Measurements from ENCODE around the gene MAP1B. TPM values are rescaled to one million over a fixed set of nuclear protein-coding genes. Genes with fewer than 3 reads are reported as not detected.

MAP1B gene
- total RNA-seq, 1 donor from 2014 or later, result 20.5 TPM

- no peaks in the 10 kb centered on the region for H3K9me3 ChIP-seq
- ATAC-seq (no peak), DNase-seq (no peak)
- TF ChIP-seq, protein P1, sequence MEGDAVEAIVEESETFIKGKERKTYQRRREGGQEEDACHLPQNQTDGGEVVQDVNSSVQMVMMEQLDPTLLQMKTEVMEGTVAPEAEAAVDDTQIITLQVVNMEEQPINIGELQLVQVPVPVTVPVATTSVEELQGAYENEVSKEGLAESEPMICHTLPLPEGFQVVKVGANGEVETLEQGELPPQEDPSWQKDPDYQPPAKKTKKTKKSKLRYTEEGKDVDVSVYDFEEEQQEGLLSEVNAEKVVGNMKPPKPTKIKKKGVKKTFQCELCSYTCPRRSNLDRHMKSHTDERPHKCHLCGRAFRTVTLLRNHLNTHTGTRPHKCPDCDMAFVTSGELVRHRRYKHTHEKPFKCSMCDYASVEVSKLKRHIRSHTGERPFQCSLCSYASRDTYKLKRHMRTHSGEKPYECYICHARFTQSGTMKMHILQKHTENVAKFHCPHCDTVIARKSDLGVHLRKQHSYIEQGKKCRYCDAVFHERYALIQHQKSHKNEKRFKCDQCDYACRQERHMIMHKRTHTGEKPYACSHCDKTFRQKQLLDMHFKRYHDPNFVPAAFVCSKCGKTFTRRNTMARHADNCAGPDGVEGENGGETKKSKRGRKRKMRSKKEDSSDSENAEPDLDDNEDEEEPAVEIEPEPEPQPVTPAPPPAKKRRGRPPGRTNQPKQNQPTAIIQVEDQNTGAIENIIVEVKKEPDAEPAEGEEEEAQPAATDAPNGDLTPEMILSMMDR (IDR thresholded peaks at IDR 0.05), result no peak
- H3K27ac ChIP-seq, result no peak overlapping the region
- peaks cover 30% of the 10 kb centered on the region for H3K27me3 ChIP-seq
- peaks cover 6% of the 10 kb centered on the region for H3K4me1 ChIP-seq
- no peaks in the 10 kb centered on the region for H3K36me3 ChIP-seq
- peak overlapping the region; percentile 57 for H3K4me3 ChIP-seq
- intact Hi-C loops (cut with DNase I), result no loop called here
These were observed 1.8 kb downstream of the MAP1B start for GRCh38 chr5:72109062-72109411.

DNA sequence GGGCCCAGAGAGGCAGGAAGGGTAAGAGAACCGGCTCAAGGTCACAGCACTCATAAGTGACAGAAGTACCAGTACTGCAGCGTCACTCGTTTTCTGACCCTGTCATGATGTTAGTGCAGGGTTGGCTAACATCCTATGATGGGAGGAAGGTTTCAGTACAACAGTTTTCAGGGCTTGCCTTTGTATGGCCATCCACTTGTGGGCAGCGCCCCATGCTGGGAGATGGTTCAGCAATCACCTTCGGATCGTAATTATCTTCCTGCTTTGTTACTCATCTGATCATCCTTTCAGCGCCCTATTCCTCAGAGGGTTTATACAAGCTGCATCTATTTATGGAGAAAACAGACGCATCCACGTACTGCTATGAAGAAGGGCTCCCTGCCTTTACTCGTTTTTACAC lies 2.4 kb downstream of the MAP1B start:
- H3K27ac ChIP-seq, result no peak overlapping the region
- H3K27me3 ChIP-seq, result peaks cover 30% of the 10 kb centered on the region
- H3K4me1 ChIP-seq, result peaks cover 6% of the 10 kb centered on the region
- ATAC-seq (no peak), DNase-seq (no peak)
- TF ChIP-seq, protein P1 (IDR thresholded peaks at IDR 0.05), result no peak
- H3K4me3 ChIP-seq, result peak overlapping the region; percentile 57
- intact Hi-C loops (cut with DNase I), result no loop called here
- H3K9me3 ChIP-seq, result no peaks in the 10 kb centered on the region
- no peaks in the 10 kb centered on the region for H3K36me3 ChIP-seq

- TF ChIP-seq, protein P1 (IDR thresholded peaks at IDR 0.05), result no peak
- Histone ChIP-seq H3K36me3 (no peaks in the 10 kb centered on the region), H3K27ac (no peak overlapping the region), H3K27me3 (peaks cover 30% of the 10 kb centered on the region), H3K9me3 (no peaks in the 10 kb centered on the region), H3K4me3 (no peak overlapping the region), H3K4me1 (peaks cover 6% of the 10 kb centered on the region)
- ATAC-seq (no peak), DNase-seq (no peak)
- intact Hi-C loops (cut with DNase I), result no loop called here
These were observed 3.2 kb downstream of the MAP1B start for GRCh38 chr5:72110394-72111013.

DNA sequence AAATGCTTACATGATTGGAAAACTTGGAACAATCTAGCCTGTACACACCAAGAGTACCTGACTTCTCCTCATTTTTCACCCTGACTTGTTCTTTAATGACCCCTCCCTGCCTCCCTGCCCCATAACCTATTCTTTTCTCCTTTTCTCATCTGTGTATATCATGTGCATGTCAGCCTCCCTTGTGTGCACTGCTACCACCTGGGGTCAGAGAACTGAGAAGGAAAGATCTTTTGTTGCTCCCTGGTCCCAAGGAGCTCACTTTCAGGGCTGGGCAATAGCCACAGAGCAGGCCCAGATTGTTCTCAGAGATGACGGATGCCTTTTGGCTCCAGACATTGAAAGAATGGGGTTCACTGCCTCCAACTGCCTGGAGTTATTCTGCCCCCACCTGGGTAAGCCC lies 5.1 kb downstream of the MAP1B start:
- H3K4me3 ChIP-seq, result no peak overlapping the region
- peaks cover 3% of the 10 kb centered on the region for H3K4me1 ChIP-seq
- H3K36me3 ChIP-seq, result no peaks in the 10 kb centered on the region
- DNase-seq, result no peak
- intact Hi-C loops (cut with DNase I), result no loop called here
- TF ChIP-seq, protein P1 (IDR thresholded peaks at IDR 0.05), result no peak
- peaks cover 23% of the 10 kb centered on the region for H3K27me3 ChIP-seq
- no peak overlapping the region for H3K27ac ChIP-seq
- no peak for ATAC-seq
- H3K9me3 ChIP-seq, result no peaks in the 10 kb centered on the region

DNA sequence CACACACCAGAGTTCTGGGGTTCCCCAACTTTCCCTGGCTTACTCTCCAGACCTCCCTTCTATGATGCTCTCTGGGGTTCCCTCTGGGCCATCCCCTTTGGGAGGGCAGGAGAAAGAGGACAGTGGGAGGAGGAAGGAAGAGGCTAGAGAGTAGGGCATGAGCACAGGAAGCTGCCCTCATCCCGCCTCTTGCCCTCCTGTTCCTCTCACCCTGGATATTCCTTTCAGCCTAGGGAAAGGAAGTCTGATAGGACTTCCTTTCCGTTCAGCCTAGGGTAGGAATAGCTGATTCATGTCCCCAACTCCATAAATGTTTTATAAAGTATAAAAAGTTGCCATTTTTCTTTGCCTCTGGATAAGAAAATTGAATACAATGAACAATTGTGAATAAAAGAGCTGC lies 7.4 kb downstream of the MAP1B start:
- TF ChIP-seq, protein P1 (IDR thresholded peaks at IDR 0.05), result no peak
- ATAC-seq (no peak), DNase-seq (no peak)
- intact Hi-C loops (cut with DNase I), result no loop called here
- peaks cover 2% of the 10 kb centered on the region for H3K27me3 ChIP-seq
- H3K4me1 ChIP-seq, result no peaks in the 10 kb centered on the region
- H3K4me3 ChIP-seq, result no peak overlapping the region
- no peaks in the 10 kb centered on the region for H3K9me3 ChIP-seq
- no peak overlapping the region for H3K27ac ChIP-seq
- H3K36me3 ChIP-seq, result no peaks in the 10 kb centered on the region

DNA sequence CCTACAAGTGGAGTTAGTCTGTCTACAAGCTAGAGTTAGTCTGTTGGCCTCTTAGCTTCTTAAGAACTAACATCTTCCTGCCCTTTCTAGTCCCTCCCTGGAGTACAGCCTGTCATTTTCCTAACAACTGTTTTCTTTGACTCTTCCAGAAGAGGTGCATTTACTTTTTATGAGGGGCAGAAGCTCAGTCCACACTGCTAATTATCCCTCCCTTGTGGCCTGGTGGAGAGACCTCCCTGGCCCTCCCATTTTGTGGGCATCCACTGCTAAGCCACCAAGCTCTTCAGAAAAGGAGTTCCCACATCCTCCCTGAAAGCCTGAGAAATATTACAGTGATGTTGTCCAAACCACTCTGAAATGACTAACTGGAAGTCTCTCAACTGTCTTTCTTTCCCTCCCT lies 8.0 kb downstream of the MAP1B start:
- intact Hi-C loops (cut with DNase I), result no loop called here
- DNase-seq, result no peak
- H3K9me3 ChIP-seq, result no peaks in the 10 kb centered on the region

More for the DNA sequence above, 8.0 kb downstream of the MAP1B start:
- Histone ChIP-seq H3K27ac (no peak overlapping the region), H3K4me3 (no peak overlapping the region), H3K36me3 (no peaks in the 10 kb centered on the region), H3K27me3 (no peaks in the 10 kb centered on the region), H3K4me1 (no peaks in the 10 kb centered on the region)
- TF ChIP-seq, protein P1 (IDR thresholded peaks at IDR 0.05), result no peak
- ATAC-seq, result no peak

Measured in upper lobe of right lung (tissue), 1 donor.